Ovary (tissue), 9 donors: Measurements from ENCODE around the gene MORC2. TPM values are rescaled to one million over a fixed set of nuclear protein-coding genes. Genes with fewer than 3 reads are reported as not detected.

Experiments
- DNase-seq, 5 donors: peaks; one replicate each; pipeline ENCODE4 v3.0.0-alpha.2; 2019 to 2020
- H3K27ac ChIP-seq, 2 donors: fragments of 200-600 bp; one replicate each; pipeline versions ENCODE4 v1.5.1 to v1.8.0; 2019 to 2022
- H3K27me3 ChIP-seq: fragments of 200-600 bp; one replicate; pipeline ENCODE4 v1.8.0; 2022
- H3K36me3 ChIP-seq: fragments of 200-600 bp; sonication (generic); one replicate; pipeline ENCODE4 v1.5.1; 2019
- H3K4me1 ChIP-seq: one replicate; pipeline ENCODE4 v1.8.1; 2013; ENCODE audit warnings: mild to moderate bottlenecking, moderate library complexity; ENCODE audit not compliant: insufficient read depth
- H3K4me3 ChIP-seq: fragments of 200-600 bp; sonication (generic); one replicate; pipeline ENCODE4 v1.5.1; 2017
- H3K9me3 ChIP-seq, 2 donors: fragments of 200-600 bp in 1 of 2; sonication (generic) in 1 of 2; one replicate each; pipeline versions ENCODE4 v1.5.1 to v1.8.1; 2013 to 2019; ENCODE audit warnings: mild to moderate bottlenecking in 1 of 2, moderate library complexity in 1 of 2
- CTCF ChIP-seq, 3 donors: fragments of 450-650 bp in 2 of 3; fragments of 200-600 bp in 1 of 3; IDR thresholded peaks; one replicate each; pipeline versions ENCODE4 v1.5.1 to v1.8.0; 2016 to 2022; ENCODE audit warnings: antibody characterized with exemption in 3 of 3, mild to moderate bottlenecking in 1 of 3
- EP300 ChIP-seq: sonication (generic); formaldehyde crosslinking; IDR thresholded peaks from one replicate; pipeline ENCODE4 v1.6.1; 2017; ENCODE audit warnings: antibody characterized with exemption
- POLR2A ChIP-seq: fragments of 450-650 bp; IDR thresholded peaks from one replicate; pipeline ENCODE4 v1.6.1; 2017; ENCODE audit warnings: antibody characterized with exemption, mild to moderate bottlenecking, moderate library complexity
- WGBS, 3 donors: extraction: QIAGEN DNeasy Blood & Tissue Kit in 1 of 3; methylation state at CpG; one replicate each; pipeline versions ENCODE4 v1.1.5 to v1.1.7; 2013 to 2017; 5-methylcytosine and 5-hydroxymethylcytosine counted together
- intact Hi-C, 4 donors: fragments of 100-400 bp; cut with DNase I; formaldehyde crosslinking; loops; one replicate each; pipeline versions ENCODE4 v1.11.0 to v1.15.1; 2022 to 2023
- polyA plus RNA-seq, 2 donors: library from polyadenylated mRNA; stranded (reverse); fragments of 200-250 nt in 1 of 2; fragments of 350-450 nt in 1 of 2; fragmentation: Illumina TruSeq in 1 of 2; extraction: RNeasy Lipid Tissue Mini Kit (QIAGEN cat#74804) in 1 of 2; gene quantifications; one replicate each; pipeline ENCODE4 v1.2.3, GENCODE V29; 2013 to 2014
- total RNA-seq, 7 donors: library from RNA; depleted of rRNA in 2 of 7; stranded (reverse); fragments of >200 nt in 2 of 7; fragmentation: NEBNext Ultra II Directional in 3 of 7; extraction: Animal tissue kit (Norgen Biotek cat#: 25700) in 3 of 7; gene quantifications; one replicate each; pipeline versions ENCODE4 v1.1.0 to v1.2.4, GENCODE V29; 2016 to 2023
- donor health status: DM: no; HTN: no; CAD: no; lungs with moderate emphysema.
- donor health status: DM: no; HTN: no; CAD: no.
- donor health status: Bipolar disorder and iron deficiency.
- donor health status: DM: yes; HTN: yes; CAD: no.
- donor health status: DM: no; HTN: no; CAD: no.
- donor health status: DM: yes; HTN: yes; CAD: no.

Gene MORC2
- total and polyA plus RNA-seq, 9 donors, result 13.0 to 30.5 (median 22.1) TPM

GRCh38 chr22:30882184-30882717 is 86.3 kb downstream of the MORC2 start:
- no peaks in the 10 kb centered on the region for H3K27me3 ChIP-seq
- TF ChIP-seq EP300, result no peak
- TF ChIP-seq CTCF (IDR thresholded peaks at IDR 0.05), result no peak
- no peak for TF ChIP-seq POLR2A
- H3K4me1 ChIP-seq, result no peaks in the 10 kb centered on the region
- 86 to 88% (median 88%) methylated on average over 6 of the region's 6 CpGs for WGBS, 3 donors
- no peak for DNase-seq
- no peak overlapping the region for H3K27ac ChIP-seq
- no peaks in the 10 kb centered on the region for H3K9me3 ChIP-seq
- H3K36me3 ChIP-seq, result no peaks in the 10 kb centered on the region
- H3K4me3 ChIP-seq, result no peak overlapping the region
- intact Hi-C loops, result no loop called here

GRCh38 chr22:30881361-30882183 is 87.0 kb downstream of the MORC2 start:
- Histone ChIP-seq H3K27me3 (no peaks in the 10 kb centered on the region), H3K4me3 (no peak overlapping the region), H3K27ac (no peak overlapping the region), H3K36me3 (no peaks in the 10 kb centered on the region), H3K9me3 (no peaks in the 10 kb centered on the region), H3K4me1 (no peaks in the 10 kb centered on the region)
- intact Hi-C loops, result no loop called here
- WGBS, 3 donors, result 68 to 78% (median 76%) methylated on average over 8 to 14 of the region's 14 CpGs
- no peak for DNase-seq
- TF ChIP-seq CTCF (IDR thresholded peaks at IDR 0.05) (no peak), EP300 (no peak), POLR2A (no peak)

- TF ChIP-seq POLR2A (no peak), CTCF (IDR thresholded peaks at IDR 0.05) (no peak), EP300 (no peak)
- H3K36me3 ChIP-seq, result no peaks in the 10 kb centered on the region
- no peak overlapping the region for H3K27ac ChIP-seq
- WGBS, 3 donors, result 87 to 94% (median 90%) methylated on average over 5 of the region's 5 CpGs
- intact Hi-C loops, result no loop called here
- H3K4me1 ChIP-seq, result no peaks in the 10 kb centered on the region
- H3K4me3 ChIP-seq, result no peak overlapping the region
- no peak for DNase-seq
- no peaks in the 10 kb centered on the region for H3K9me3 ChIP-seq
- no peaks in the 10 kb centered on the region for H3K27me3 ChIP-seq
Observed at GRCh38 chr22:30880847-30881246, 87.7 kb downstream of the MORC2 start.

- no peak overlapping the region for H3K4me3 ChIP-seq
- no peak for DNase-seq
- 88 to 92% (median 88%) methylated on average over 4 to 8 of the region's 8 CpGs for WGBS, 3 donors
- TF ChIP-seq POLR2A, result no peak
- no peak for TF ChIP-seq CTCF (IDR thresholded peaks at IDR 0.05)
- no peak for TF ChIP-seq EP300
- no peaks in the 10 kb centered on the region for H3K4me1 ChIP-seq
- H3K27me3 ChIP-seq, result no peaks in the 10 kb centered on the region
- intact Hi-C loops, result no loop called here
- H3K36me3 ChIP-seq, result no peaks in the 10 kb centered on the region
- H3K9me3 ChIP-seq, result no peaks in the 10 kb centered on the region
- no peak overlapping the region for H3K27ac ChIP-seq
Observed at GRCh38 chr22:30880181-30880601, 88.4 kb downstream of the MORC2 start.
